ENCODE results near the gene GPR42. TPM values are rescaled to one million over a fixed set of nuclear protein-coding genes. Genes with fewer than 3 reads are reported as not detected.

The GPR42 gene
- polyA plus RNA-seq (ENCODE audit: low read depth in 6 of 6), result not detected

DNA sequence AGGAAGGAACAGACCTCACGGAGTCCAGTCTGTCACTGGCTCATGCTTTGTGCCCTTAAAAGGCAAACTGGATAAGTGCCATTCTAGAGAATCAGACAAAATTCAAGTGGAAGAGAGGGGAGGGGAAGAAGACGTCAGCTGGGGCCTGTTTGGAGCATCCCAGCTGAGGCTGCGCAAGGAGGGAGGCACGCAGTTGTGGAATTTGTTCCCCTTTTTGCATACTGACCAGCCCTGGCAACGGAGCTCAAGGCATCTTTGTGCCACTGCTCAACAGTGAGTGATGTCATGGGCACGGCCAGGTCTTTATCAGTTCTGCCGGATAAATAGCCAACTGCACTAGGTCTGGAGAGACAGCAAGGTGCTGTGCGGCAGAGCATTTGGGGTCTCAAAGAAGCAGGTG, at the start of gene GPR42:
Gene GPR42, plus strand, starts transcription at position 347 of the 400 bp plus-strand sequence. CDS start 292 bp downstream, outside the sequence.
- Mint-ChIP-seq H3K4me1 (peaks cover 12 to 18% (median 12%) of the 10 kb centered on the region in 3 donors), H3K27ac (no peak within 1 kb of the TSS)

DNA sequence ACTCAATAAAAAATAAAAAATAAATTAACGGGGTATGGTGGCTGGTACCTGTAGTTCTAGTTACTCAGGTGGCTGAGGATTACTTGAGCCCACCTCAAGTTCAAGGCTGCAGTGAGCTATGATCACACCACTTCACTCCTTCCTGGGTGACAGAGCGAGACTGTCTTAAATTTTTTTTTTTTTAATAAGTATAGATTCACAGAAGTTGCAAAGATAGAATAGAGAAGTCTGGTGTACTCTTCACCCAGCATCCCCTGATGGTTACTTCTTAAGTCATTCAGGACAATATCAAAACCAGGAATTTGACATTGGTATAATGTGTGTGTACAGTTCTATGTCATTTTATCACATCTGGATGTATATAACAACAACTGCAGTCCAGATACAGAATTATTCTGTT, 49.6 kb upstream of the GPR42 start:
- Mint-ChIP-seq H3K4me3 (peak overlapping the region; percentile 19 to 89 (median 78)), H3K27ac (peak overlapping the region; percentile 94 to 99 (median 98)), H3K4me1 (peaks cover 65 to 94% (median 93%) of the 10 kb centered on the region in 3 donors), H3K36me3 (no peaks in the 10 kb centered on the region), H3K27me3 (no peaks in the 10 kb centered on the region), H3K9me3 (peaks cover 0 to 1% (median 0%) of the 10 kb centered on the region in 7 donors)
- ATAC-seq (ENCODE audit: low read depth in 2 of 2) (peak; percentile 22 to 24), DNase-seq (peak; percentile 46)

More for the DNA sequence above, at the start of gene GPR42:
- Mint-ChIP-seq H3K36me3 (no peaks in the 10 kb centered on the region), H3K9me3 (peaks cover 0 to 7% (median 4%) of the 10 kb centered on the region in 7 donors), H3K27me3 (peaks cover 8 to 28% (median 18%) of the 10 kb centered on the region in 3 donors), H3K4me3 (no peak within 1 kb of the TSS)
- ATAC-seq (ENCODE audit: low read depth in 2 of 2) (no peak), DNase-seq (no peak)

DNA sequence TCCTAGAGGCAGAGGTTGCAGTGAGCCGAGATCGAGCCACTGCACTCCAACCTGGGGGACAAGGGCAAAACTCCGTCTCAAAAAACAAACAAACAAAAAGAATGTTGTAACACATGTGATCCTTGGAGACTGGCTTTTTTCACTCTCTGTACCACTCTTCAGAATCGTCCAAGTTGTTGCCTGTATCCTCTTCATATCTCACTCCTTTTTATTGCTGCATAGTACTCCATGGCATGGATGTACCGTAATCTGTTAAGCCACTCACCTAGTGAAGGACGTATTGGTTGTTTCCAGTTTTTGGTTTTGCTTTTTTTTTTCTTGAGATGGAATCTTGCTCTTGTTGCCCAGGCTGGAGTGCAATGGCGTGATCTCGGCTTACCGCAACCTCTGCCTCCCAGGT, 48.9 kb upstream of the GPR42 start:
- H3K36me3 Mint-ChIP-seq, result no peaks in the 10 kb centered on the region
- no peak for ATAC-seq (ENCODE audit: low read depth in 2 of 2)
- no peak for DNase-seq
- peaks cover 0 to 1% (median 0%) of the 10 kb centered on the region in 7 donors for H3K9me3 Mint-ChIP-seq
- peaks cover 64 to 94% (median 90%) of the 10 kb centered on the region in 3 donors for H3K4me1 Mint-ChIP-seq
- peak overlapping the region; percentile 94 to 100 (median 98) for H3K27ac Mint-ChIP-seq
- no peaks in the 10 kb centered on the region for H3K27me3 Mint-ChIP-seq
- H3K4me3 Mint-ChIP-seq, result peak overlapping the region in 7 of 8 donors; percentile 53 to 89 (median 80)

GRCh38 chr19:35327642-35328041, 43.2 kb upstream of the GPR42 start:
- Mint-ChIP-seq H3K9me3 (peaks cover 0 to 1% (median 0%) of the 10 kb centered on the region in 7 donors), H3K4me1 (peaks cover 55 to 79% (median 76%) of the 10 kb centered on the region in 3 donors), H3K4me3 (peak overlapping the region in 7 of 8 donors; percentile 54 to 98 (median 83)), H3K27me3 (no peaks in the 10 kb centered on the region), H3K27ac (peak overlapping the region; percentile 60 to 99 (median 92)), H3K36me3 (peaks cover 14 to 19% of the 10 kb centered on the region in 2 donors)
- no peak for ATAC-seq (ENCODE audit: low read depth in 2 of 2)
- no peak for DNase-seq

GRCh38 chr19:35328851-35329285, 42.0 kb upstream of the GPR42 start, which contains the start of gene CD22:
TSS of gene CD22 (plus strand) at chr19:35329187. CDS start at chr19:35332041, 2,854 bp downstream.
- peak; percentile 87 for DNase-seq
- H3K27ac Mint-ChIP-seq, result peak within 1 kb of the TSS; percentile 91 to 99 (median 98)

GRCh38 chr19:35329323-35329722, 41.5 kb upstream of the GPR42 start:
- peaks cover 0 to 1% (median 0%) of the 10 kb centered on the region in 7 donors for H3K9me3 Mint-ChIP-seq
- H3K4me3 Mint-ChIP-seq, result peak overlapping the region; percentile 83 to 98 (median 94)
- peaks cover 67 to 85% (median 80%) of the 10 kb centered on the region in 3 donors for H3K4me1 Mint-ChIP-seq
- H3K36me3 Mint-ChIP-seq, result peaks cover 30 to 36% of the 10 kb centered on the region in 2 donors
- no peaks in the 10 kb centered on the region for H3K27me3 Mint-ChIP-seq
- H3K27ac Mint-ChIP-seq, result peak overlapping the region; percentile 61 to 99 (median 98)
- peak; percentile 5 to 8 for ATAC-seq (ENCODE audit: low read depth in 2 of 2)
- DNase-seq, result no peak

More at GRCh38 chr19:35328851-35329285, 42.0 kb upstream of the GPR42 start, which contains the start of gene CD22:
- peak within 1 kb of the TSS; percentile 83 to 98 (median 94) for H3K4me3 Mint-ChIP-seq
- no peaks in the 10 kb centered on the region for H3K27me3 Mint-ChIP-seq
- H3K36me3 Mint-ChIP-seq, result peaks cover 26 to 31% of the 10 kb centered on the region in 2 donors
- peak; percentile 65 to 70 for ATAC-seq (ENCODE audit: low read depth in 2 of 2)
- peaks cover 0 to 1% (median 0%) of the 10 kb centered on the region in 7 donors for H3K9me3 Mint-ChIP-seq
- H3K4me1 Mint-ChIP-seq, result peaks cover 67 to 84% (median 80%) of the 10 kb centered on the region in 3 donors

GRCh38 chr19:35330475-35330874, 40.4 kb upstream of the GPR42 start:
- Mint-ChIP-seq H3K36me3 (peaks cover 30 to 38% of the 10 kb centered on the region in 2 donors), H3K4me1 (peaks cover 67 to 85% (median 79%) of the 10 kb centered on the region in 3 donors), H3K27me3 (no peaks in the 10 kb centered on the region), H3K4me3 (peak overlapping the region; percentile 83 to 98 (median 94)), H3K27ac (peak overlapping the region; percentile 91 to 99 (median 98)), H3K9me3 (peaks cover 0 to 1% (median 0%) of the 10 kb centered on the region in 7 donors)
- DNase-seq, result peak; percentile 95
- ATAC-seq (ENCODE audit: low read depth in 2 of 2), result peak; percentile 85 to 86

DNA sequence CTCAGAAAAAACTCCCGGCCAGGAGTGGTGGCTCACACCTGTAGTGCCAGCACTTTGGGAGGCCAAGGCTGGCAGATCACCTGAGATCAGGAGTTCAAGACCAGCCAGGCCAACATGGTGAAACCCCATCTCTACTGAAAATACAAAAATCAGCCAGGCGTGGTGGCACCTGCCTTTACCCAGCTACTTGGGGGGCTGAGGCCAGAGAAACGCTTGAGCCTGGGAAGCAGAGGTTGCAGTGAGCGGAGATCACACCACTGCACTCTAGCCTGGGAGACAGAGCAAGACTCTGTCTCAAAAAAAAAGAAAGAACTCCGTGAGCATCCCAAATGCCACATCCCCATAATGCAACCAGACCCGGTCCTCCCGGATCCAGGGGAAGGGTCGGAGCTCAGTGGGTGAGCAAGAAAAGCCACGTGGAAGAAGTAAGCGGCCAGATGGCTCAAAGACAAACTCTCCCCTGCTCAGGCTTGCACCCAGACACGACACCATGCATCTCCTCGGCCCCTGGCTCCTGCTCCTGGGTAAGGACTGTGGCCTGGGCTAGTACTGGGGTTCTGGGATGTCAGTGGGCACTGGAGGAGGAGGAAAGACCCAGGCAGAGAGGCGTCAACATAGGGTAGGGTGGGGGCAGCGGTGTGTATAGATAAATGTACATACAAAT, 39.2 kb upstream of the GPR42 start:
- Mint-ChIP-seq H3K4me3 (peak overlapping the region; percentile 83 to 98 (median 94)), H3K27ac (peak overlapping the region; percentile 92 to 99 (median 98)), H3K27me3 (no peaks in the 10 kb centered on the region), H3K36me3 (peaks cover 32 to 49% of the 10 kb centered on the region in 2 donors), H3K4me1 (peaks cover 73 to 85% (median 79%) of the 10 kb centered on the region in 3 donors), H3K9me3 (peaks cover 0 to 1% (median 0%) of the 10 kb centered on the region in 7 donors)
- ATAC-seq (ENCODE audit: low read depth in 2 of 2) (no peak), DNase-seq (no peak)

DNA sequence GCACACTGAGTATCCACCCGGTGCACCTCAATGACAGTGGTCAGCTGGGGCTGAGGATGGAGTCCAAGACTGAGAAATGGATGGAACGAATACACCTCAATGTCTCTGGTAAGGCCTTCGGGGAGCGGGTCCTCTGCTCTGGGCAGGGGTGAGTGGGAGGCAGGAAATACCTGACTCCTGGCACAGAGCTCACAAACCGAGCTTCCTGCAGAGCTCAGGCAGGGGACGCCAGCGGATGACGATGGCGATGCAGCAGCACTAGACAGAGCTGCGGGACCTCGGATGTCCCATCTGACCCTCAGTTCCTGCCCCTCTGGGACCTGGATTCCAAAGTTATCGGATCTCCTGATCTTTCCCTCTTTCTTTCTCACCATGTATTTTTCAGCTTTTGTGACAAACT, 38.1 kb upstream of the GPR42 start:
- Mint-ChIP-seq H3K27ac (peak overlapping the region; percentile 44 to 93 (median 90)), H3K4me3 (peak overlapping the region; percentile 83 to 98 (median 94)), H3K4me1 (peaks cover 80 to 86% (median 85%) of the 10 kb centered on the region in 3 donors), H3K9me3 (peaks cover 0 to 1% (median 0%) of the 10 kb centered on the region in 7 donors), H3K36me3 (peaks cover 41 to 60% of the 10 kb centered on the region in 2 donors), H3K27me3 (no peaks in the 10 kb centered on the region)
- DNase-seq (no peak), ATAC-seq (ENCODE audit: low read depth in 2 of 2) (no peak)

DNA sequence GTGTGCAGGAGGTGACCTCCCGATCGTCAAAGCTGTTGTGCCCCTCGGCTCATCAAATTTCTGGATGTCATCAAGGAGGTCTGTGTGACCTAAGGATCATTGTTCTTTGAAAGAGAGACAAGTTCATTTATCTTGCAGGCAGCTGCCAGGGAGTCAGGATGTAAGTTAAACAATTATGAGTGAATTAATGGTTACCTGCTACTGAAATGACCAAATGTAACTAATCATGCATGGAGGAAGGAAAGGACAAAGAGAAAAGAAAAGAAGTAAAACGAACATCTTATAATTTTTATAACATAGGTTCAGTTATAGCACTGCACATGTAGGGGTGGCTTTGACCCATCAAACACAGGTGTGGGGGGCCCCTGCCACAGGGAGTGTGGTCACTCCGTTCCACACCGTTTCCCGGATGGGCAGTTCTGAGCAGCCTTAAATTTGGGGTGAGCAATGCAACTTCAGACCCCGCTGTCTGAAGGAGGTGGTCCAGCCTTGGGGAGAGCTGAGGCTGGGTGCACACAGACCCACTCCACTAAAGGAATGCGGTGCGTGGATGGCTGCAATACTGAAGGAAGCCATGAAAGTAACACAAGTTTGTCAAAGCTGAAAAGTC, 36.6 kb upstream of the GPR42 start:
- ATAC-seq (ENCODE audit: low read depth in 2 of 2), result no peak
- DNase-seq, result no peak
- H3K9me3 Mint-ChIP-seq, result peaks cover 0 to 1% (median 0%) of the 10 kb centered on the region in 7 donors
- H3K4me1 Mint-ChIP-seq, result peaks cover 77 to 80% (median 77%) of the 10 kb centered on the region in 3 donors
- peak overlapping the region; percentile 47 to 92 (median 87) for H3K27ac Mint-ChIP-seq
- peaks cover 41 to 60% of the 10 kb centered on the region in 2 donors for H3K36me3 Mint-ChIP-seq
- H3K27me3 Mint-ChIP-seq, result no peaks in the 10 kb centered on the region
- peak overlapping the region; percentile 83 to 98 (median 94) for H3K4me3 Mint-ChIP-seq

- DNase-seq, result no peak
- Mint-ChIP-seq H3K27me3 (no peaks in the 10 kb centered on the region), H3K27ac (peak overlapping the region in 5 of 6 donors; percentile 1 to 96 (median 91)), H3K4me3 (peak overlapping the region; percentile 47 to 95 (median 84)), H3K36me3 (peaks cover 31 to 54% of the 10 kb centered on the region in 2 donors), H3K9me3 (no peaks in the 10 kb centered on the region), H3K4me1 (peaks cover 70 to 85% (median 71%) of the 10 kb centered on the region in 3 donors)
- no peak for ATAC-seq (ENCODE audit: low read depth in 2 of 2)
Observed at GRCh38 chr19:35336166-35336955, 34.5 kb upstream of the GPR42 start.

DNA sequence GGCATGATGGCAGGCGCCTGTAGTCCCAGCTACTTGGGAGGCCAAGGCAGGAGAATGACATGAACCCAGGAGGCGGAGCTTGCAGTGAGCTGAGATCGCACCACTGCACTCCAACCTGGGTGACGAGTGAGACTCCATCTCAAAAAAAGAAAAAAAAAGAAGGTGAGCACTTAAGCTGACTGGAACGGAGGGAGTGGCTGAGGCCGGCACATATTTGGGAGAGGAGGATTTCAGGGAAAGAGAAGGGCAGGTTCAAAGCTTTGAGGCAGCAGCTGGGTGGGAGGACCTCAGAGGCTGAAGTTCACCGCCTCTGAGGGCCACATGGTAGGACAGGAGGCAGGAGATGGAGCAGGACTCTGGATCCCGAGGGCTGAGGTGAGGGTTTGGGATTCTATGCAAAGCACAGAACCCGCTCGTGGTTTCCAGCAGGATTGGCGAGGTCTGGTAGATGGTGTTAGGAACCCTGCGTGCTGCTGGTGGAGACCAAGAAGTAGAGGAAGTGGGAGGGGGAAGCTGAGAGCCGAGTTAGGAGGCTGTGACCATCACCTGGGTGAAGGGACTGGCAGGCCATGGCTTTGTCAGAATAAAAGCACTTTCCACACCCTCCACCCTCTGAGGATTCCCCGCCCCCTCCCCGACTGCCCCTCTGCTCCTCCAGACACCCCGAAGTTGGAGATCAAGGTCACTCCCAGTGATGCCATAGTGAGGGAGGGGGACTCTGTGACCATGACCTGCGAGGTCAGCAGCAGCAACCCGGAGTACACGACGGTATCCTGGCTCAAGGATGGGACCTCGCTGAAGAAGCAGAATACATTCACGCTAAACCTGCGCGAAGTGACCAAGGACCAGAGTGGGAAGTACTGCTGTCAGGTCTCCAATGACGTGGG, 33.5 kb upstream of the GPR42 start:
- peak overlapping the region; percentile 72 to 96 (median 92) for H3K27ac Mint-ChIP-seq
- H3K4me3 Mint-ChIP-seq, result peak overlapping the region; percentile 48 to 93 (median 84)
- peaks cover 68 to 86% (median 70%) of the 10 kb centered on the region in 3 donors for H3K4me1 Mint-ChIP-seq
- H3K9me3 Mint-ChIP-seq, result no peaks in the 10 kb centered on the region
- ATAC-seq (ENCODE audit: low read depth in 2 of 2), result peak; percentile 56 to 68
- no peaks in the 10 kb centered on the region for H3K27me3 Mint-ChIP-seq
- DNase-seq, result no peak
- H3K36me3 Mint-ChIP-seq, result peaks cover 37 to 60% of the 10 kb centered on the region in 2 donors

Data from naive B cell (primary cell).